ENCODE results near the gene VDR.
A peak's percentile ranks its signal among the peaks of the same experiment; 100 is the strongest.

VDR gene

GRCh38 chr12:47927346-47927745, 22.6 kb upstream of the VDR start:
- no peak for DNase-seq

- no peak for DNase-seq
Measured at GRCh38 chr12:47921907-47922306, 17.1 kb upstream of the VDR start.

GRCh38 chr12:47920913-47921312, 16.1 kb upstream of the VDR start:
- no peak for DNase-seq

GRCh38 chr12:47913081-47913480, 8.3 kb upstream of the VDR start:
- no peak for DNase-seq

GRCh38 chr12:47912556-47912955, 7.8 kb upstream of the VDR start:
- no peak for DNase-seq

- no peak for DNase-seq
Measured at GRCh38 chr12:47910981-47911380, 6.2 kb upstream of the VDR start.

- DNase-seq = no peak
Measured at GRCh38 chr12:47910486-47910885, 5.7 kb upstream of the VDR start.

- DNase-seq = no peak
Measured at GRCh38 chr12:47909839-47910465, 5.2 kb upstream of the VDR start.

- DNase-seq = no peak
Measured at GRCh38 chr12:47908738-47909137, 3.9 kb upstream of the VDR start.

GRCh38 chr12:47907851-47908454, 3.2 kb upstream of the VDR start:
- DNase-seq = no peak

GRCh38 chr12:47903927-47904712, 674 bp downstream of the VDR start:
- DNase-seq = peak; percentile 73 to 80

- peak; percentile 41 to 56 for DNase-seq
Measured at GRCh38 chr12:47903151-47903611, 1.6 kb downstream of the VDR start.

- no peak for DNase-seq
Measured at GRCh38 chr12:47902131-47902639, 2.6 kb downstream of the VDR start.

GRCh38 chr12:47901718-47902093, 3.1 kb downstream of the VDR start:
- no peak for DNase-seq

GRCh38 chr12:47901063-47901717, 3.6 kb downstream of the VDR start:
- no peak for DNase-seq

GRCh38 chr12:47900131-47901062, 4.4 kb downstream of the VDR start:
- DNase-seq = no peak

GRCh38 chr12:47899466-47899865, 5.3 kb downstream of the VDR start:
- no peak for DNase-seq

GRCh38 chr12:47896633-47897032, 8.2 kb downstream of the VDR start:
- DNase-seq = no peak

- DNase-seq = no peak
Measured at GRCh38 chr12:47896022-47896421, 8.8 kb downstream of the VDR start.

GRCh38 chr12:47894652-47895051, 10.1 kb downstream of the VDR start:
- DNase-seq = no peak

- DNase-seq = no peak
Measured at GRCh38 chr12:47894068-47894467, 10.7 kb downstream of the VDR start.

GRCh38 chr12:47892819-47893218, 12.0 kb downstream of the VDR start:
- no peak for DNase-seq
